Breast epithelium (tissue), 3 donors: ENCODE measurements around the gene NBEAL2.

Source experiments
- POLR2A ChIP-seq: fragments of 450-650 bp; IDR thresholded peaks from one replicate; pipeline ENCODE4 v1.6.1; 2016; ENCODE audit warnings: antibody characterized with exemption, mild to moderate bottlenecking, moderate library complexity
- POLR2AphosphoS5 ChIP-seq, 3 donors: sonication (generic); formaldehyde crosslinking; IDR thresholded peaks; one replicate each; pipeline ENCODE4 v1.6.1; 2017; ENCODE audit warnings: antibody characterized with exemption in 3 of 3

DNA sequence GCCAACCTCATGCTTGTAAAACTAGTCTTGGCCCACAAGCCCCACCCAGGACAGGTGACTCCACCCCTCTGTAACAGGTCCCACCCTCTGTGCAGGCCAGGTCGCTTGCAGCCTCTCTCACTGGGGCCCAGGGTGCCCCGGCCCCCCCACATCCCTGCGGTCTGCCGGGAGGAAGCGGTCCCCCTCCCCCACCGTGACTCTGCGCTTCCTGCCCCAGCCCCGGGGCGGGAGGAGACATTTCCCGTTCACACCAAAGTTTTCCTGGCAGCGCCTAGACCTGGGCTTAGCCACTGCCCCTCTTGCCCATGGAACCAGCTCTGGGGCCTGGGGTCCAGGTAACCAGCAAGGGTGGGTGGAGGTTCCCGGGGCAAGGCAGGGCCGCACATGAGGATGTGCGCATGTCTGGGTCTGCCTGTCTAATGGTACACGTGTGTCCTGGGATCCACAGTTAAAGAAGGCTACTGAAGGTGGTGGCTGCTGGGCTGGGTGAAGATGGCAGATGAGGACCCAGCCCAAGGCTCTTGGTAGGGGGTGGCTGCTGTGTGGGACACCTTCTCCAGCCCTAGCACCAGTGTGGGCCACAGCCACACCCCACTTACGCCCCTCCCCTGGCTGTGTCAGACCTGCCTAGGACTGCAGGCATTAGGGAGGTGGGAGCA is 8.4 kb downstream of the NBEAL2 start:
- no peak for TF ChIP-seq POLR2A
- TF ChIP-seq POLR2AphosphoS5 (IDR thresholded peaks at IDR 0.05): peak in 1 of 3 donors; percentile 26
